HepG2 (cell line): Measurements from ENCODE around the gene BAIAP3. TPM values are rescaled to one million over a fixed set of nuclear protein-coding genes. Genes with fewer than 3 reads are reported as not detected.

Source experiments
- ATAC-seq: fragments of 200-7000 bp; cut with Tn5 transposase; 3 replicates; pipeline ENCODE4 v1.9.1; 2020; ENCODE audit warnings: mild to moderate bottlenecking, moderate library complexity
- BruUV-seq: library from RNA; stranded (reverse); fragments of 400-500 nt; replicated peaks from 2 replicates; lab custom pipeline; 2021; lab: Mats Ljungman, UMichigan
- CTCF ChIA-PET: fragments of 300-600 bp; formaldehyde crosslinking; extraction: SDS; loops from one replicate; lab custom pipeline; 2021; ENCODE audit warnings: low total read pairs, inconsistent platforms, low intra/inter-chr PET ratio; lab: Yijun Ruan, JAX
- POLR2A ChIA-PET: fragments of 350-600 bp; sonication (Branson Sonifier 250); formaldehyde crosslinking; loops from one replicate; lab custom pipeline; 2020; ENCODE audit warnings: antibody characterized with exemption, inconsistent platforms; lab: Yijun Ruan, JAX
- DNase-seq: peaks from one replicate; pipeline ENCODE4 v3.0.0-alpha.2; 2015; ENCODE audit warnings: low spot score
- FAIRE-seq: peaks from 3 replicates; lab custom pipeline; 2011; peaks lifted over from hg19 to GRCh38; lab: Jason Lieb, UNC
- H2AFZ ChIP-seq: one replicate; pipeline ENCODE4 v1.6.1; 2011; ENCODE audit warnings: low read length, inconsistent platforms
- H3K27ac ChIP-seq: fragments of 300-600 bp; 3 replicates; pipeline ENCODE4 v1.8.0; 2011; ENCODE audit warnings: mixed run types, mild to moderate bottlenecking, mixed read lengths, low read length, inconsistent platforms; ENCODE audit not compliant: insufficient read depth; ENCODE audit errors: extremely low read length
- H3K27me3 ChIP-seq, 2 experiments: fragments of 200-600 bp in 1 of 2; 2 replicates in 1 of 2; 3 replicates in 1 of 2; pipeline versions ENCODE4 v1.6.0 to v1.8.0; 2011; ENCODE audit warnings: low read length in 2 of 2, mild to moderate bottlenecking in 2 of 2, moderate library complexity in 2 of 2, inconsistent platforms in 1 of 2; ENCODE audit not compliant: insufficient read depth in 2 of 2, control insufficient read depth in 1 of 2
- H3K36me3 ChIP-seq, 2 experiments: fragments of 200-600 bp in 1 of 2; replicated peaks in 1 of 2; 2 replicates in 1 of 2; 3 replicates in 1 of 2; pipeline versions ENCODE4 v1.5.1 to v1.8.0; 2011; ENCODE audit warnings: low read length in 2 of 2, inconsistent platforms in 1 of 2; ENCODE audit not compliant: insufficient read depth in 2 of 2, control insufficient read depth in 1 of 2
- H3K4me1 ChIP-seq: 2 replicates; pipeline ENCODE4 v1.5.1; 2012; ENCODE audit warnings: low read length, inconsistent platforms; ENCODE audit not compliant: insufficient read depth
- H3K4me2 ChIP-seq: 2 replicates; pipeline ENCODE4 v1.6.0; 2011; ENCODE audit warnings: low read depth, low read length, inconsistent platforms
- H3K4me3 ChIP-seq, 3 experiments: fragments of 200-600 bp in 1 of 3; sonication (generic), shearing (Covaris generic) in 1 of 3; replicated peaks in 1 of 3; 2 replicates each; pipeline ENCODE4 v1.5.1; 2011 to 2016; ENCODE audit warnings: low read length in 3 of 3, inconsistent platforms in 2 of 3, low read depth in 2 of 3, mild to moderate bottlenecking in 2 of 3, control low read depth in 1 of 3, mixed read lengths in 1 of 3; ENCODE audit not compliant: insufficient read depth in 1 of 3
- H3K79me2 ChIP-seq: one replicate; pipeline ENCODE4 v1.6.1; 2011; ENCODE audit warnings: low read length, inconsistent platforms; ENCODE audit not compliant: insufficient read depth
- H3K9ac ChIP-seq: 2 replicates; pipeline ENCODE4 v1.6.0; 2011; ENCODE audit warnings: mild to moderate bottlenecking, low read depth, low read length, inconsistent platforms; ENCODE audit not compliant: insufficient read depth
- H3K9me3 ChIP-seq: 2 replicates; pipeline ENCODE4 v1.5.1; 2012; ENCODE audit warnings: mild to moderate bottlenecking, low read length
- H4K20me1 ChIP-seq: 2 replicates; pipeline ENCODE4 v1.6.0; 2011; ENCODE audit warnings: inconsistent platforms, mild to moderate bottlenecking, low read length, moderate library complexity; ENCODE audit not compliant: insufficient read depth
- WGBS: methylation state at CpG from one replicate; pipeline ENCODE4 v1.1.6; 2017; ENCODE audit warnings: low lambda C conversion rate; 5-methylcytosine and 5-hydroxymethylcytosine counted together
- in situ Hi-C: cut with HindIII; loops from 2 replicates; pipeline ENCODE4 v1.10.0; 2017; ENCODE audit warnings: low pct_unique_long_range_greater_than_20kb; ENCODE audit not compliant: extremely low pct_ligation_motif_present
- intact Hi-C: fragments of 100-400 bp; cut with micrococcal nuclease; formaldehyde crosslinking; loops from one replicate; pipeline ENCODE4 v1.10.0; 2022; ENCODE audit not compliant: unreplicated experiment
- polyA plus RNA-seq, 8 experiments: library from polyadenylated mRNA; depleted of rRNA in 3 of 8; stranded (reverse) in 7 of 8; unstranded in 1 of 8; fragments of >200 nt; fragmentation: Illumina TruSeq in 4 of 8; extraction: Trizol in 4 of 8; gene quantifications; 2 replicates each; pipeline versions ENCODE4 v1.2.1 to v1.2.3, GENCODE V29; 2011 to 2016; ENCODE audit warnings: low read depth in 4 of 8, missing spikeins in 1 of 8, mixed read lengths in 1 of 8; ENCODE audit not compliant: insufficient read depth in 1 of 8
- total RNA-seq, 5 experiments: library from RNA; depleted of rRNA; stranded (reverse); fragments of >200 nt; fragmentation: Illumina TruSeq; extraction: Trizol; gene quantifications; 2 replicates each; pipeline ENCODE4 v1.2.3, GENCODE V29; 2016; ENCODE audit warnings: low read depth in 1 of 5
- TF ChIP-seq, protein P1 (sequence below), 2 experiments: fragments of 450-650 bp in 1 of 2; sonication (generic) in 1 of 2; formaldehyde crosslinking in 1 of 2; IDR thresholded peaks; 2 replicates each; pipeline versions ENCODE4 v1.6.1 to v1.8.0; 2016 to 2022; ENCODE audit warnings: antibody characterized with exemption in 1 of 2, mild to moderate bottlenecking in 1 of 2, missing genetic modification reagents in 1 of 2
- TF ChIP-seq, protein P2 (sequence below), 2 experiments: sonication (generic) in 1 of 2; formaldehyde crosslinking in 1 of 2; IDR thresholded peaks; 2 replicates each; pipeline versions ENCODE4 v1.5.1 to v1.6.1; 2011 to 2020; ENCODE audit warnings: borderline replicate concordance in 1 of 2, low read depth in 1 of 2, low read length in 1 of 2, mild to moderate bottlenecking in 1 of 2, missing genetic modification reagents in 1 of 2, moderate library complexity in 1 of 2
- TF ChIP-seq, protein P3 (sequence below): sonication (generic); formaldehyde crosslinking; conservative IDR thresholded peaks from 2 replicates; pipeline ENCODE4 v1.8.0; 2022; ENCODE audit warnings: mild to moderate bottlenecking, moderate library complexity, missing genetic modification reagents
- TF ChIP-seq, protein P4 (sequence below): sonication (generic); formaldehyde crosslinking; conservative IDR thresholded peaks from 2 replicates; pipeline ENCODE4 v1.8.0; 2022; ENCODE audit warnings: missing genetic modification reagents

Gene BAIAP3
- total and polyA plus RNA-seq, 2 of the 13 experiments (the other 11 are each of a cell fraction or from before 2014, with no cell fraction given) = 3.2 to 5.7 TPM

DNA sequence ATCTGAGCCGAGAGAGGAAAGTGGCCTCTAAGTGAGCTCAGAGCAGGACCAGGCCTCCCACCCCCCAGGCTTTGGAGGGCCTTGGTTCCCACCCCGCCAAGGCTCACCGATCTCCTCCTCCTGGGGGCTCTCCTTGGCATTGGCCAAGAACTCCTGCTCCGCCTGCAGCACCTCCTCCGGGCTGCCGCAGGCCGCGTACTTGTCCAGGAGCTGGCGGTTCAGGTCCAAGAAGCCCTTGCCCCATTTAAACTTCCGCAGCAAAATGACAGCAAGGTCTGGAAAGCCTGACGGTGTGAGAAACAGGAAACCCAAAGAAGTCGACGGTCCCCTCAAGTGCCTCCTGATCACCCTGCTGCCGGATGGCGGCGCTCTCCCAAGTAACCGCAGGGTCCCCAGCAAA lies 16.5 kb downstream of the BAIAP3 start (continued):
- TF ChIP-seq, protein P1, sequence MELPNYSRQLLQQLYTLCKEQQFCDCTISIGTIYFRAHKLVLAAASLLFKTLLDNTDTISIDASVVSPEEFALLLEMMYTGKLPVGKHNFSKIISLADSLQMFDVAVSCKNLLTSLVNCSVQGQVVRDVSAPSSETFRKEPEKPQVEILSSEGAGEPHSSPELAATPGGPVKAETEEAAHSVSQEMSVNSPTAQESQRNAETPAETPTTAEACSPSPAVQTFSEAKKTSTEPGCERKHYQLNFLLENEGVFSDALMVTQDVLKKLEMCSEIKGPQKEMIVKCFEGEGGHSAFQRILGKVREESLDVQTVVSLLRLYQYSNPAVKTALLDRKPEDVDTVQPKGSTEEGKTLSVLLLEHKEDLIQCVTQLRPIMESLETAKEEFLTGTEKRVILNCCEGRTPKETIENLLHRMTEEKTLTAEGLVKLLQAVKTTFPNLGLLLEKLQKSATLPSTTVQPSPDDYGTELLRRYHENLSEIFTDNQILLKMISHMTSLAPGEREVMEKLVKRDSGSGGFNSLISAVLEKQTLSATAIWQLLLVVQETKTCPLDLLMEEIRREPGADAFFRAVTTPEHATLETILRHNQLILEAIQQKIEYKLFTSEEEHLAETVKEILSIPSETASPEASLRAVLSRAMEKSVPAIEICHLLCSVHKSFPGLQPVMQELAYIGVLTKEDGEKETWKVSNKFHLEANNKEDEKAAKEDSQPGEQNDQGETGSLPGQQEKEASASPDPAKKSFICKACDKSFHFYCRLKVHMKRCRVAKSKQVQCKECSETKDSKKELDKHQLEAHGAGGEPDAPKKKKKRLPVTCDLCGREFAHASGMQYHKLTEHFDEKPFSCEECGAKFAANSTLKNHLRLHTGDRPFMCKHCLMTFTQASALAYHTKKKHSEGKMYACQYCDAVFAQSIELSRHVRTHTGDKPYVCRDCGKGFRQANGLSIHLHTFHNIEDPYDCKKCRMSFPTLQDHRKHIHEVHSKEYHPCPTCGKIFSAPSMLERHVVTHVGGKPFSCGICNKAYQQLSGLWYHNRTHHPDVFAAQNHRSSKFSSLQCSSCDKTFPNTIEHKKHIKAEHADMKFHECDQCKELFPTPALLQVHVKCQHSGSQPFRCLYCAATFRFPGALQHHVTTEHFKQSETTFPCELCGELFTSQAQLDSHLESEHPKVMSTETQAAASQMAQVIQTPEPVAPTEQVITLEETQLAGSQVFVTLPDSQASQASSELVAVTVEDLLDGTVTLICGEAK (IDR thresholded peaks at IDR 0.05) = no peak
- TF ChIP-seq, protein P1 (CRISPR knock-in tag; IDR thresholded peaks at IDR 0.05) = no peak

DNA sequence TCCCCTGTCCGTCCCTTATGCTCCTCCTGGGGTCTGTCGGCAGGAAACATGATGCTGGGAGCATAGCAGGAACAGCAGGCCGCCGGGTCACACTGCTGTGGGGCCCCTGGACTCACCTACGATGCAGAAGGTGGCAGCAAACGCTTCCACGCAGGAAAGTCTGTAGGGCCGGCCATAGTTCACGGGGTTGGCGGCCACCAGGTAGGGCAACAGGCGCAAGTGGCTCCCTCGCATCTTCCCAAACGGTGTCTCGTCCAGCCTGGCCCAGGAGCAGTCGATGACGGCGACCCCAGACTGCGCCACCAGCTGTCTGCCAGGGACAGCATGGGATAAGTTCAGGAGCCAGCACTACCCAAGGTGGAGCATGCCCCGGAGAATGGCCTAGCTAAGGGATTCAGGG lies 17.2 kb downstream of the BAIAP3 start:
- ChIA-PET POLR2A (no interaction called here), CTCF (no interaction called here)
- H3K4me2 ChIP-seq = peak overlapping the region; percentile 98
- in situ Hi-C loops (no loop called here), intact Hi-C loops (no loop called here)
- WGBS = 85% methylated on average over 15 of the region's 19 CpGs
- no TSS peak for BruUV-seq
- no peaks in the 10 kb centered on the region; a peak in 1 of 5 replicates for H3K27me3 ChIP-seq
- H3K4me1 ChIP-seq = peaks cover 30% of the 10 kb centered on the region
- H3K4me3 ChIP-seq = peak overlapping the region; percentile 76 to 92 (median 91); a peak in 5 of 6 replicates
- no peaks in the 10 kb centered on the region for H3K9me3 ChIP-seq
- H4K20me1 ChIP-seq = no peaks in the 10 kb centered on the region
- TF ChIP-seq, protein P2, sequence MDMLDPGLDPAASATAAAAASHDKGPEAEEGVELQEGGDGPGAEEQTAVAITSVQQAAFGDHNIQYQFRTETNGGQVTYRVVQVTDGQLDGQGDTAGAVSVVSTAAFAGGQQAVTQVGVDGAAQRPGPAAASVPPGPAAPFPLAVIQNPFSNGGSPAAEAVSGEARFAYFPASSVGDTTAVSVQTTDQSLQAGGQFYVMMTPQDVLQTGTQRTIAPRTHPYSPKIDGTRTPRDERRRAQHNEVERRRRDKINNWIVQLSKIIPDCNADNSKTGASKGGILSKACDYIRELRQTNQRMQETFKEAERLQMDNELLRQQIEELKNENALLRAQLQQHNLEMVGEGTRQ (IDR thresholded peaks at IDR 0.05; ENCODE audit: low read depth, low read length) = no peak
- TF ChIP-seq, protein P2 (CRISPR knock-in tag; IDR thresholded peaks at IDR 0.05; ENCODE audit: borderline replicate concordance) = peak; percentile 29; the same call in 1 of the 2 replicates
- TF ChIP-seq, protein P3, sequence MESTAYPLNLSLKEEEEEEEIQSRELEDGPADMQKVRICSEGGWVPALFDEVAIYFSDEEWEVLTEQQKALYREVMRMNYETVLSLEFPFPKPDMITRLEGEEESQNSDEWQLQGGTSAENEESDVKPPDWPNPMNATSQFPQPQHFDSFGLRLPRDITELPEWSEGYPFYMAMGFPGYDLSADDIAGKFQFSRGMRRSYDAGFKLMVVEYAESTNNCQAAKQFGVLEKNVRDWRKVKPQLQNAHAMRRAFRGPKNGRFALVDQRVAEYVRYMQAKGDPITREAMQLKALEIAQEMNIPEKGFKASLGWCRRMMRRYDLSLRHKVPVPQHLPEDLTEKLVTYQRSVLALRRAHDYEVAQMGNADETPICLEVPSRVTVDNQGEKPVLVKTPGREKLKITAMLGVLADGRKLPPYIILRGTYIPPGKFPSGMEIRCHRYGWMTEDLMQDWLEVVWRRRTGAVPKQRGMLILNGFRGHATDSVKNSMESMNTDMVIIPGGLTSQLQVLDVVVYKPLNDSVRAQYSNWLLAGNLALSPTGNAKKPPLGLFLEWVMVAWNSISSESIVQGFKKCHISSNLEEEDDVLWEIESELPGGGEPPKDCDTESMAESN = 0 out of 2 replicates have a peak, but pooled peaks have one; percentile 3
- TF ChIP-seq, protein P4, sequence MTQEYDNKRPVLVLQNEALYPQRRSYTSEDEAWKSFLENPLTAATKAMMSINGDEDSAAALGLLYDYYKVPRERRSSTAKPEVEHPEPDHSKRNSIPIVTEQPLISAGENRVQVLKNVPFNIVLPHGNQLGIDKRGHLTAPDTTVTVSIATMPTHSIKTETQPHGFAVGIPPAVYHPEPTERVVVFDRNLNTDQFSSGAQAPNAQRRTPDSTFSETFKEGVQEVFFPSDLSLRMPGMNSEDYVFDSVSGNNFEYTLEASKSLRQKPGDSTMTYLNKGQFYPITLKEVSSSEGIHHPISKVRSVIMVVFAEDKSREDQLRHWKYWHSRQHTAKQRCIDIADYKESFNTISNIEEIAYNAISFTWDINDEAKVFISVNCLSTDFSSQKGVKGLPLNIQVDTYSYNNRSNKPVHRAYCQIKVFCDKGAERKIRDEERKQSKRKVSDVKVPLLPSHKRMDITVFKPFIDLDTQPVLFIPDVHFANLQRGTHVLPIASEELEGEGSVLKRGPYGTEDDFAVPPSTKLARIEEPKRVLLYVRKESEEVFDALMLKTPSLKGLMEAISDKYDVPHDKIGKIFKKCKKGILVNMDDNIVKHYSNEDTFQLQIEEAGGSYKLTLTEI (CRISPR knock-in tag) = no peak
- no peak for FAIRE-seq
- H3K36me3 ChIP-seq = peaks cover 6 to 14% of the 10 kb centered on the region in 2 experiments; a peak in 4 of 5 replicates
- H3K79me2 ChIP-seq = peaks cover 48% of the 10 kb centered on the region
- DNase-seq = no peak
- no peak for ATAC-seq
- H2AFZ ChIP-seq = no peak overlapping the region
- H3K9ac ChIP-seq = peak overlapping the region; percentile 85
- H3K27ac ChIP-seq = peak overlapping the region; percentile 40
